ENCODE results near the gene PCDHGC3.
A peak's percentile ranks its signal among the peaks of the same experiment; 100 is the strongest.
"Not testable (repeated sequence)": the region's sequence is repeated elsewhere in the genome, so short reads cannot be mapped to it uniquely, and the experiment has no call there.

The PCDHGC3 gene

GRCh38 chr5:141475625-141476131 lies at the start of gene PCDHGC3:
Gene PCDHGC3 (plus strand): TSS chr5:141475966. CDS start chr5:141476117, 151 bp downstream.
- peak within 1 kb of the TSS; percentile 13 to 89 (median 78) for H3K27ac ChIP-seq

GRCh38 chr5:141427783-141428426 lies 47.9 kb upstream of the PCDHGC3 start:
- H3K4me3 ChIP-seq, result no peak overlapping the region
- H3K27ac ChIP-seq, result no peak overlapping the region

More at GRCh38 chr5:141475625-141476131, at the start of gene PCDHGC3:
- peak within 1 kb of the TSS; percentile 44 to 71 (median 48) for H3K4me3 ChIP-seq

GRCh38 chr5:141430332-141431113 lies 45.2 kb upstream of the PCDHGC3 start, which contains the start of gene PCDHGA12:
Gene PCDHGA12 (plus strand): TSS chr5:141430507. CDS start chr5:141430760, 253 bp downstream.
- Histone ChIP-seq H3K4me3 (peak within 1 kb of the TSS in 3 of 7 experiments; percentile 6 to 15 (median 12)), H3K27ac (no peak within 1 kb of the TSS)

- H3K4me3 ChIP-seq, result peak overlapping the region in 3 of 7 experiments; percentile 6 to 15 (median 12)
- H3K27ac ChIP-seq, result no peak overlapping the region
Measured at GRCh38 chr5:141431286-141431685, 44.5 kb upstream of the PCDHGC3 start.

GRCh38 chr5:141432308-141432707 lies 43.5 kb upstream of the PCDHGC3 start:
- not testable (repeated sequence) for H3K27ac ChIP-seq, H3K4me3 ChIP-seq

GRCh38 chr5:141432726-141433125 lies 43.0 kb upstream of the PCDHGC3 start:
- H3K27ac ChIP-seq, H3K4me3 ChIP-seq: not testable (repeated sequence)

GRCh38 chr5:141434006-141434405 lies 41.8 kb upstream of the PCDHGC3 start:
- H3K4me3 ChIP-seq, result no peak overlapping the region
- H3K27ac ChIP-seq, result no peak overlapping the region

GRCh38 chr5:141437221-141437620 lies 38.5 kb upstream of the PCDHGC3 start:
- Histone ChIP-seq H3K27ac (no peak overlapping the region), H3K4me3 (no peak overlapping the region)

- Histone ChIP-seq H3K27ac (no peak overlapping the region), H3K4me3 (no peak overlapping the region)
Measured at GRCh38 chr5:141439411-141440141, 36.2 kb upstream of the PCDHGC3 start.

GRCh38 chr5:141440341-141440740 lies 35.4 kb upstream of the PCDHGC3 start:
- H3K27ac ChIP-seq, result no peak overlapping the region
- no peak overlapping the region for H3K4me3 ChIP-seq

GRCh38 chr5:141441571-141442170 lies 34.1 kb upstream of the PCDHGC3 start:
- no peak overlapping the region for H3K27ac ChIP-seq
- H3K4me3 ChIP-seq, result no peak overlapping the region

GRCh38 chr5:141465351-141465750 lies 10.4 kb upstream of the PCDHGC3 start:
- no peak overlapping the region for H3K27ac ChIP-seq

GRCh38 chr5:141476132-141476911 lies 556 bp downstream of the PCDHGC3 start:
- Histone ChIP-seq H3K4me3 (peak overlapping the region; percentile 44 to 71 (median 48)), H3K27ac (peak overlapping the region; percentile 13 to 89 (median 78))

More at GRCh38 chr5:141465351-141465750, 10.4 kb upstream of the PCDHGC3 start:
- no peak overlapping the region for H3K4me3 ChIP-seq

GRCh38 chr5:141477044-141477575 lies 1.3 kb downstream of the PCDHGC3 start:
- peak overlapping the region; percentile 44 to 71 (median 48) for H3K4me3 ChIP-seq
- H3K27ac ChIP-seq, result peak overlapping the region in 16 of 21 experiments; percentile 48 to 89 (median 82)

GRCh38 chr5:141477815-141478214 lies 2.0 kb downstream of the PCDHGC3 start:
- Histone ChIP-seq H3K27ac (peak overlapping the region in 1 of 21 experiments; percentile 7), H3K4me3 (peak overlapping the region; percentile 44 to 71 (median 48))

GRCh38 chr5:141478321-141478945 lies 2.7 kb downstream of the PCDHGC3 start:
- Histone ChIP-seq H3K27ac (no peak overlapping the region), H3K4me3 (peak overlapping the region; percentile 44 to 71 (median 48))

- Histone ChIP-seq H3K4me3 (peak overlapping the region in 1 of 7 experiments; percentile 5), H3K27ac (no peak overlapping the region)
Measured at GRCh38 chr5:141479776-141480175, 4.0 kb downstream of the PCDHGC3 start.

GRCh38 chr5:141483902-141484301 lies 8.1 kb downstream of the PCDHGC3 start:
- Histone ChIP-seq H3K27ac (no peak overlapping the region), H3K4me3 (no peak overlapping the region)
